H1 (cell line): Measurements from ENCODE around the gene POLR1C. TPM values are rescaled to one million over a fixed set of nuclear protein-coding genes. Genes with fewer than 3 reads are reported as not detected.

Experiments used
- CTCF ChIA-PET: fragments of 300-600 bp; sonication (Branson Sonifier 250); formaldehyde crosslinking; loops from one replicate; lab custom pipeline; 2021; ENCODE audit not compliant: partially characterized antibody; lab: Charles Lee
- POLR2A ChIA-PET: fragments of 300-600 bp; sonication (Branson Sonifier 250); formaldehyde crosslinking; loops from one replicate; lab custom pipeline; 2021; ENCODE audit warnings: inconsistent platforms; ENCODE audit not compliant: partially characterized antibody; lab: Charles Lee
- DNase-seq, 2 experiments: peaks; one replicate each; pipeline versions ENCODE4 v3.0.0 to v3.0.0-alpha.2; 2010 to 2022; ENCODE audit warnings: low spot score in 2 of 2, low read depth in 1 of 2, mixed read lengths in 1 of 2
- FAIRE-seq: peaks from 2 replicates; lab custom pipeline; 2011; peaks lifted over from hg19 to GRCh38; lab: Jason Lieb, UNC
- H2AFZ ChIP-seq: 2 replicates; pipeline ENCODE4 v1.8.1; 2012; ENCODE audit warnings: low read length, inconsistent platforms
- H2AK5ac ChIP-seq: 2 replicates; pipeline ENCODE4 v1.6.1; 2013; ENCODE audit warnings: low read depth, low read length
- H2BK120ac ChIP-seq: replicated peaks from 2 replicates; pipeline ENCODE3; 2013; ENCODE audit warnings: low read depth, low read length, inconsistent platforms
- H2BK12ac ChIP-seq: 2 replicates; pipeline ENCODE4 v1.6.1; 2013; ENCODE audit warnings: low read depth, low read length
- H2BK15ac ChIP-seq: 2 replicates; pipeline ENCODE4 v1.6.1; 2013; ENCODE audit warnings: low read length
- H2BK20ac ChIP-seq: 2 replicates; pipeline ENCODE4 v1.6.1; 2013; ENCODE audit warnings: low read length
- H2BK5ac ChIP-seq: 2 replicates; pipeline ENCODE4 v1.6.1; 2013; ENCODE audit warnings: low read depth, low read length
- H3K14ac ChIP-seq: 2 replicates; pipeline ENCODE4 v1.6.1; 2013; ENCODE audit warnings: inconsistent platforms; ENCODE audit not compliant: insufficient read length
- H3K18ac ChIP-seq: 2 replicates; pipeline ENCODE4 v1.6.1; 2013; ENCODE audit warnings: low read length; ENCODE audit errors: extremely low read depth
- H3K23ac ChIP-seq: 2 replicates; pipeline ENCODE4 v1.6.1; 2013; ENCODE audit warnings: inconsistent platforms; ENCODE audit not compliant: insufficient read length
- H3K23me2 ChIP-seq: 2 replicates; pipeline ENCODE4 v1.6.1; 2013; ENCODE audit warnings: low read depth, low read length
- H3K27ac ChIP-seq: 2 replicates; pipeline ENCODE4 v1.6.1; 2011; ENCODE audit warnings: low read depth, low read length, inconsistent platforms
- H3K27me3 ChIP-seq, 4 experiments: replicated peaks in 1 of 4; 1 replicate in 1 of 4; 2 replicates in 3 of 4; pipeline versions ENCODE4 v1.6.1 to v1.8.1; 2011 to 2013; ENCODE audit warnings: low read length in 3 of 4, mild to moderate bottlenecking in 3 of 4, inconsistent platforms in 2 of 4, mixed read lengths in 2 of 4, moderate library complexity in 1 of 4; ENCODE audit not compliant: control insufficient read depth in 3 of 4, insufficient read depth in 3 of 4; ENCODE audit errors: extremely low read depth in 1 of 4
- H3K36me3 ChIP-seq, 4 experiments: 2 replicates each; pipeline versions ENCODE4 v1.6.1 to v1.8.1; 2011 to 2013; ENCODE audit warnings: mild to moderate bottlenecking in 4 of 4, low read length in 3 of 4, moderate library complexity in 2 of 4, control low read depth in 1 of 4, inconsistent platforms in 1 of 4; ENCODE audit not compliant: insufficient read depth in 4 of 4, control insufficient read depth in 2 of 4
- H3K4ac ChIP-seq: replicated peaks from 2 replicates; pipeline ENCODE3; 2013; ENCODE audit warnings: low read length, low read depth, mixed read lengths, inconsistent platforms; ENCODE audit not compliant: insufficient read length
- H3K4me1 ChIP-seq, 4 experiments: replicated peaks in 1 of 4; 1 replicate in 1 of 4; 2 replicates in 3 of 4; pipeline versions ENCODE4 v1.6.1 to v1.8.1; 2011 to 2013; ENCODE audit warnings: low read length in 3 of 4, inconsistent platforms in 2 of 4, mixed read lengths in 1 of 4; ENCODE audit not compliant: insufficient read depth in 4 of 4, control insufficient read depth in 3 of 4
- H3K4me2 ChIP-seq, 2 experiments: 2 replicates each; pipeline versions ENCODE4 v1.6.1 to v1.8.1; 2011 to 2013; ENCODE audit warnings: low read depth in 2 of 2, low read length in 2 of 2, control low read depth in 1 of 2, inconsistent platforms in 1 of 2, mild to moderate bottlenecking in 1 of 2; ENCODE audit not compliant: insufficient read depth in 1 of 2
- H3K4me3 ChIP-seq, 4 experiments: fragments of 200-600, 300-600 bp in 1 of 4; sonication (generic), shearing (Covaris generic), sonication (Bioruptor Twin) in 1 of 4; 2 replicates each; pipeline versions ENCODE4 v1.5.1 to v1.8.1; 2011 to 2016; ENCODE audit warnings: low read length in 4 of 4, low read depth in 3 of 4, control low read depth in 2 of 4, inconsistent platforms in 2 of 4, mild to moderate bottlenecking in 2 of 4, mixed read lengths in 1 of 4, moderate library complexity in 1 of 4; ENCODE audit not compliant: insufficient read depth in 2 of 4; ENCODE audit errors: extremely low read depth in 1 of 4
- H3K56ac ChIP-seq: replicated peaks from 2 replicates; pipeline ENCODE3; 2013; ENCODE audit warnings: low read depth, mild to moderate bottlenecking, mixed read lengths, low read length, inconsistent platforms; ENCODE audit not compliant: insufficient read length
- H3K79me1 ChIP-seq: 2 replicates; pipeline ENCODE4 v1.6.1; 2013; ENCODE audit warnings: low read depth, low read length, control low read depth
- H3K79me2 ChIP-seq, 2 experiments: 2 replicates each; pipeline versions ENCODE4 v1.6.1 to v1.8.1; 2012 to 2013; ENCODE audit warnings: low read length in 2 of 2, mild to moderate bottlenecking in 2 of 2, inconsistent platforms in 1 of 2; ENCODE audit not compliant: insufficient read depth in 2 of 2, control insufficient read depth in 1 of 2
- H3K9ac ChIP-seq, 4 experiments: replicated peaks in 1 of 4; 1 replicate in 1 of 4; 2 replicates in 3 of 4; pipeline versions ENCODE4 v1.6.1 to v1.8.1; 2011 to 2013; ENCODE audit warnings: low read depth in 3 of 4, low read length in 3 of 4, control low read depth in 2 of 4, mild to moderate bottlenecking in 2 of 4, moderate library complexity in 2 of 4, inconsistent platforms in 1 of 4; ENCODE audit errors: extremely low read depth in 1 of 4
- H3K9me3 ChIP-seq, 2 experiments: 2 replicates each; pipeline versions ENCODE4 v1.6.1 to v1.8.1; 2012 to 2013; ENCODE audit warnings: mild to moderate bottlenecking in 2 of 2, moderate library complexity in 2 of 2, control low read depth in 1 of 2, inconsistent platforms in 1 of 2, low read depth in 1 of 2, low read length in 1 of 2, mixed read lengths in 1 of 2; ENCODE audit not compliant: insufficient read depth in 2 of 2
- H4K20me1 ChIP-seq, 2 experiments: replicated peaks in 1 of 2; 2 replicates each; pipeline versions ENCODE3 to v1.8.1; 2011 to 2013; ENCODE audit warnings: inconsistent platforms in 2 of 2, low read length in 2 of 2, mild to moderate bottlenecking in 1 of 2; ENCODE audit not compliant: insufficient read depth in 2 of 2, control insufficient read depth in 1 of 2
- H4K5ac ChIP-seq: 2 replicates; pipeline ENCODE4 v1.6.1; 2013; ENCODE audit warnings: low read length, low read depth, mixed read lengths, inconsistent platforms; ENCODE audit not compliant: insufficient read length
- H4K8ac ChIP-seq: 2 replicates; pipeline ENCODE4 v1.8.0; 2013; ENCODE audit warnings: mild to moderate bottlenecking, moderate library complexity, low read length, inconsistent platforms; ENCODE audit not compliant: insufficient read depth; ENCODE audit errors: extremely low read depth
- H4K91ac ChIP-seq: replicated peaks from 2 replicates; pipeline ENCODE3; 2013; ENCODE audit warnings: low read length, mixed read lengths, inconsistent platforms; ENCODE audit not compliant: insufficient read length
- EGR1 ChIP-seq: IDR thresholded peaks from 2 replicates; pipeline ENCODE4 v1.6.1; 2011; ENCODE audit warnings: low read depth, low read length, borderline replicate concordance
- EZH2 ChIP-seq: fragments of 200-600 bp; sonication (generic); IDR thresholded peaks from 2 replicates; pipeline ENCODE4 v1.7.1; 2012; ENCODE audit warnings: low read depth, mild to moderate bottlenecking, moderate library complexity, low read length, inconsistent platforms; ENCODE audit not compliant: severe bottlenecking
- HDAC2 ChIP-seq, 2 experiments: fragments of 300-600 bp in 1 of 2; sonication (generic) in 1 of 2; IDR thresholded peaks; 2 replicates each; pipeline ENCODE4 v1.6.1; 2011 to 2012; ENCODE audit warnings: low read depth in 2 of 2, low read length in 2 of 2, mild to moderate bottlenecking in 2 of 2, moderate library complexity in 2 of 2, borderline replicate concordance in 1 of 2, inconsistent platforms in 1 of 2
- POLR2A ChIP-seq, 2 experiments: IDR thresholded peaks; 1 replicate in 1 of 2; 2 replicates in 1 of 2; pipeline ENCODE4 v1.6.1; 2011; ENCODE audit warnings: low read depth in 2 of 2, low read length in 2 of 2, mild to moderate bottlenecking in 2 of 2; ENCODE audit errors: control extremely low read depth in 1 of 2
- SIX5 ChIP-seq: IDR thresholded peaks from 2 replicates; pipeline ENCODE4 v1.6.1; 2011; ENCODE audit warnings: mild to moderate bottlenecking, low read depth, low read length
- SP2 ChIP-seq: IDR thresholded peaks from 2 replicates; pipeline ENCODE4 v1.6.1; 2012; ENCODE audit warnings: mild to moderate bottlenecking, low read length, inconsistent platforms
- SP4 ChIP-seq: IDR thresholded peaks from 2 replicates; pipeline ENCODE4 v1.6.1; 2012; ENCODE audit warnings: low read length, inconsistent platforms
- TAF1 ChIP-seq: IDR thresholded peaks from 2 replicates; pipeline ENCODE4 v1.6.1; 2011; ENCODE audit warnings: mild to moderate bottlenecking, low read depth, low read length
- TAF7 ChIP-seq: optimal IDR thresholded peaks from 2 replicates; pipeline ENCODE3; 2011; ENCODE audit warnings: low read depth, mild to moderate bottlenecking, inconsistent platforms, low read length, moderate library complexity, borderline replicate concordance
- YY1 ChIP-seq: IDR thresholded peaks from 2 replicates; pipeline ENCODE4 v1.6.1; 2011; ENCODE audit warnings: low read depth, mild to moderate bottlenecking, low read length
- WGBS, 2 experiments: shearing (Covaris generic) in 1 of 2; methylation state at CpG; one replicate each; pipeline versions ENCODE4 v1.1.6 to v1.1.7; 2013 to 2015; ENCODE audit warnings: low lambda C conversion rate in 2 of 2, mixed read lengths in 2 of 2, inconsistent platforms in 1 of 2, low coverage in 1 of 2, missing lambda C conversion rate in 1 of 2; ENCODE audit not compliant: insufficient replicate concordance in 2 of 2, insufficient coverage in 1 of 2, insufficient read length in 1 of 2; ENCODE audit errors: extremely low coverage in 1 of 2, missing lambda C conversion rate in 1 of 2; 5-methylcytosine and 5-hydroxymethylcytosine counted together
- polyA plus RNA-seq, 7 experiments: library from polyadenylated mRNA; depleted of rRNA in 3 of 7; stranded (reverse) in 5 of 7; unstranded in 2 of 7; fragments of >200 nt in 5 of 7; fragments of 200-250 nt in 2 of 7; gene quantifications; 1 replicate in 5 of 7; 2 replicates in 1 of 7; 4 replicates in 1 of 7; pipeline versions ENCODE4 v1.2.1 to v1.2.3, GENCODE V29; 2011 to 2013; ENCODE audit warnings: missing spikeins in 2 of 7, mixed read lengths in 2 of 7
- total RNA-seq: library from RNA; stranded (reverse); fragmentation: NEBNext Ultra II Directional; extraction: Animal tissue kit (Norgen Biotek cat#: 25700); gene quantifications from 2 replicates; pipeline ENCODE4 v1.2.1, GENCODE V29; 2021
- TF ChIP-seq, protein P1 (sequence below): IDR thresholded peaks from 2 replicates; pipeline ENCODE4 v1.6.1; 2011; ENCODE audit warnings: low read depth, mild to moderate bottlenecking, low read length; ENCODE audit not compliant: insufficient read depth
- TF ChIP-seq, protein P2 (sequence below): IDR thresholded peaks from 2 replicates; pipeline ENCODE4 v1.6.1; 2012; ENCODE audit warnings: inconsistent platforms

Gene POLR1C
- total and polyA plus RNA-seq, 2 of the 8 experiments (the other 6 are each of a cell fraction or from before 2014, with no cell fraction given), result 42.9 to 49.6 TPM

DNA sequence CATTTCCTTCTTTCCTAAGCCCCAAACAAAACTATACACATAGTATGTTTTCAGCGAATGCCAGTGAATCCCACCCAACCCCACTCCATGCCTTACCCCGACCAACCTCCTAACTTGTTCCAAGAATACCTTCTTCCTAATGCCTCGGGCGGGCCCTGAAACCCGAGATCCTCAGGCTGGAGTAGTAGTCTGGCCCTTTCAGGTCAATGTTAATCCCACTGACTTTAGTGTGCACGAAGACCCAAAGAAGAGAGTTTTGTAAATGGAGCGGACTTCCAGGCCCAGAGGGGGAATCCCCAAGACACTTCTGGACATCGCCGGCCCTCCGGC lies 557 bp upstream of the POLR1C start:
- Histone ChIP-seq H3K36me3 (peaks cover 34 to 59% (median 43%) of the 10 kb centered on the region in 4 experiments), H2BK120ac (no peak overlapping the region), H3K4ac (peak overlapping the region; percentile 3), H2AK5ac (0 out of 2 replicates have a peak overlapping the region, but pooled peaks have one; percentile 17), H3K27ac (peak overlapping the region; percentile 56; the same call in 1 of the 2 replicates), H3K4me2 (peak overlapping the region; percentile 58 to 95), H2BK12ac (no peak overlapping the region), H3K56ac (peak overlapping the region; percentile 24), H3K18ac (peak overlapping the region; percentile 13; the same call in 1 of the 2 replicates), H3K23ac (no peak overlapping the region), H2AFZ (no peak overlapping the region), H2BK5ac (no peak overlapping the region), H3K4me1 (peaks cover 4 to 19% (median 8%) of the 10 kb centered on the region in 4 experiments; a peak in 6 of 7 replicates), H3K79me1 (peaks cover 12% of the 10 kb centered on the region), H3K79me2 (peaks cover 19 to 42% of the 10 kb centered on the region in 2 experiments), H4K5ac (no peak overlapping the region), H2BK15ac (no peak overlapping the region), H3K4me3 (peak overlapping the region; percentile 86 to 100 (median 96)), H2BK20ac (no peak overlapping the region), H4K20me1 (peaks cover 4 to 9% of the 10 kb centered on the region in 2 experiments), H3K14ac (no peak overlapping the region), H3K9me3 (no peaks in the 10 kb centered on the region), H4K91ac (no peak overlapping the region), H3K9ac (peak overlapping the region; percentile 91 to 98 (median 95)), H3K27me3 (no peaks in the 10 kb centered on the region), H4K8ac (peak overlapping the region; percentile 74; the same call in 1 of the 2 replicates), H3K23me2 (peaks cover 9% of the 10 kb centered on the region)
- no peak for TF ChIP-seq EZH2
- no peak for TF ChIP-seq TAF1
- TF ChIP-seq POLR2A (IDR thresholded peaks at IDR 0.05; ENCODE audit: control extremely low read depth in 1 of 2, low read depth in 2 of 2, low read length in 2 of 2), result no peak
- no peak for TF ChIP-seq SIX5
- TF ChIP-seq SP2, result no peak
- TF ChIP-seq, protein P1, sequence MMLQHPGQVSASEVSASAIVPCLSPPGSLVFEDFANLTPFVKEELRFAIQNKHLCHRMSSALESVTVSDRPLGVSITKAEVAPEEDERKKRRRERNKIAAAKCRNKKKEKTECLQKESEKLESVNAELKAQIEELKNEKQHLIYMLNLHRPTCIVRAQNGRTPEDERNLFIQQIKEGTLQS, result no peak
- TF ChIP-seq SP4, result no peak
- TF ChIP-seq, protein P2, sequence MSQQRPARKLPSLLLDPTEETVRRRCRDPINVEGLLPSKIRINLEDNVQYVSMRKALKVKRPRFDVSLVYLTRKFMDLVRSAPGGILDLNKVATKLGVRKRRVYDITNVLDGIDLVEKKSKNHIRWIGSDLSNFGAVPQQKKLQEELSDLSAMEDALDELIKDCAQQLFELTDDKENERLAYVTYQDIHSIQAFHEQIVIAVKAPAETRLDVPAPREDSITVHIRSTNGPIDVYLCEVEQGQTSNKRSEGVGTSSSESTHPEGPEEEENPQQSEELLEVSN, result no peak
- TF ChIP-seq HDAC2 (IDR thresholded peaks at IDR 0.05; ENCODE audit: borderline replicate concordance in 1 of 2, low read depth in 2 of 2, low read length in 2 of 2), result no peak
- no peak for TF ChIP-seq YY1
- no peak for TF ChIP-seq EGR1
- no peak for TF ChIP-seq TAF7
- 5% methylated on average over 10 of the region's 10 CpGs; no CpG with 5 or more reads in 1 of the 2 experiments for WGBS, 2 experiments
- CTCF ChIA-PET, result interaction anchor here (0.6 to 3.8 kb wide), 4 partner anchors 10 to 202 kb away, joined by 3 to 19 read pairs (median 3); no protein-coding TSS in a partner anchor
- no peak for DNase-seq
- POLR2A ChIA-PET, result interaction anchor here (0.8 to 12.4 kb wide), 14 partner anchors 9 to 268 kb away, joined by 3 to 147 read pairs (median 4); partner anchors contain the start of genes GTPBP2, LRRC73, TJAP1 and VEGFA
- no peak for FAIRE-seq
